ENCODE measurements around the gene DUS1L.

The DUS1L gene

DNA sequence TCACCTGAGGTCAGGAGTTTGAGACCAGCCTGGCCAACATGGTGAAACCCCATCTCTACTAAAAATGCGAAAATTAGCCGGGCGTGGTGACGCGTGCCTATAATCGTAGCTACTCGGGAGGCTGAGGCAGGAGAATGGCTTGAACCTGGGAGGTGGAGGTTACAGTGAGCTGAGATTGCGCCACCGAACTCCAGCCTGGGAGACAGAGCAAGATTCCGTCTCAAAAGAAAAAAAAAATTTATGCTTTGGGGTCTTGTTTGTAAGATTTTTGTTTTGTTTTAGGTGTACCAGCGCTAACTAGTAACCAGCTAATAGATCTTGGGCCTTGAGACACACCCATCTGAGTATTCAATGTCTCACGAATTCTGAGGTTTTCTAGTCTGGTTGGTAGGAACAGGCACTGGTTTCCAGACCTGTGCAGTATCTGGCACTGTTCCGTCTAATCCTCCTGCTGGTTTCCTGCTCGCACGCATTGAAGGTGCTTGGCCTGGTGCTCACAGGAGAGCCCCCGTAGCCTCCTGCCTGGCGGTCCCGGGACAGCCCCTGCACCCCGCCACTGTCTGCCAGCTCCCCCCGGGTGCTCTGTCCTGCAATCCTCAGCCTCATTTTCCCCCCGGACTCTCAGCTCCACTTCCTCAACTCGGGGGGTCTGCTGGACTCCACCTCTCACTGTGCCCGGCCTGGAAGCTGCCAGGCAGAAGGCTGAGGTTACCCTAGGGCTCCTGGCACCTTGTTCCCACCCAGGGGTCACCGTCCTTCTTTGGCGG, 10.6 kb upstream of the DUS1L start:
- no peak for DNase-seq

DNA sequence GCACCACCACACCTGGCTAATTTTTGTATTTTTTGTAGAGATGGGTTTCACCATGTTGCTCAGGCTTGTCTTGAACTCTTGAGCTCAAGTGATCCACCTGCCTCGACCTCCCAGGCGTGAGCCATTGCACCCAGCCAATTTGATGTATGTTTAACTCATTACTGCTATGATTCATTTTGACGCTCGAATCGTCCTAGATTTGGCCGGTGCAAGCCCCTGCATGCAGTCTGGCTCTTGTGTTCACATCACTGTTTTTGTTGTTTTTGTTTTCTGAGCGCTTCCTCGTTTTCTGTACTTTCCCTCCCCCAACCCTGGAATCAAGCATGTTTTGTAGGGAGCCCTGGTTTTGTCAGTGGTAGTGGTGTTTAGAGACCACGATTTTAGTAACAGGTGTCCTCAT, 7.8 kb upstream of the DUS1L start:
- no peak for DNase-seq

DNA sequence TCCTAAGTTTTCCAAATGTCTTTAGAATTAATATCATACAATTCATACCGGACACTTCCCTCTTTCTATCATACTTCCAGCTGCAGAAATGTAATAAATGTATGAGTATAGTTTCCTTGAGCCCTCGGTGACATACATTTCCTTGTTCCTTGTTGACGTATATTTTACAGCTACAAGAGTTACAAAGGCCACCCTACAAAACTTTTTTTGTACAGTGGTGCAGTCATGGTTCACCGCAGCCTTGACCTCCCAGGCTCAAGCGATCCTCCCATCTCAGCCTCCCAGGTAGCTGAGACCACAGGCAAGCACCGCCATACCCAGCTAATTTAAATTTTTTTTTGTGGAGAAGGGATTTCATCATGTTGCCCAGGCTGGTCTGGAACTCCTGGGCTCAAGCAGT, 7.2 kb upstream of the DUS1L start:
- DNase-seq = no peak

DNA sequence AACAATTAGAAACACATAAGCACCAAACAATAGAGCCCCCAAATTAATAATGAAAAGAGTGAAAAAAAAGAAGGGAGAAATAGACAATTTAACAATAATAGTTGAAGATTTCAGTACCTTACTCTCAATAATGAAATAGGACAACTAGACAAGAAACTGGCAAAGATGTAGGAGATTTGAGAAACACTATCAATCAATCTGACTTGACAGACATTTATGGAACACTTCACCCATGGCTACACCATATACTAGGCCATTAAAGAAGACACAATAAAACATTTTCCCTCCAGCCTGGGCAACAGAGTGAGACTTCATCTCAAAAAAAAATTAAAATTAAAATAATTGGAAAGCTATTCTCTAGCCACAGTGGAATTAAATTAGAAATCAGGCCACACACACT, 5.0 kb upstream of the DUS1L start:
- no peak for DNase-seq

DNA sequence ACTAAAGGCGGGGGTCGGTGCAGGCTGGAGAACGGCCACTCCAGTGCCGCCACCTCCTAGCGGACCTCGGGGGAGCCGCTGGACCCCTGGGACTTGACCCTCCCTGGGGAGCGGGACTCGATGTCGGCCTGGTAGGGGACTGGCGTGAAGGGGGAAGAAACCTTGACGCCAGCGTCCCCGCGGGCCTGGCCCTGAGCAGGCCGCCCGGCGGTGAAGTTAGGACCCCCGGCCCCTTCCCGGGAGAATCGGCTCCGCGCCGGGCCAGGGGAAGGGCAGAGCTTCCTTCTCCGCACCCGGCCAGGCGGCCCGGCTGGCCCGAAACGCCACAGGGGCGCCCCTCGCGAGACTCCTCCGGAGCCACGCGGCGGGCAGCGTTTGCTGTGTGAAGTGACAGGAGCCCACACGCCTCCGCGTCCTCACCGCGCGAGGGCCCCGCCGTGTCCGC, 389 bp downstream of the DUS1L start:
- no peak for DNase-seq

DNA sequence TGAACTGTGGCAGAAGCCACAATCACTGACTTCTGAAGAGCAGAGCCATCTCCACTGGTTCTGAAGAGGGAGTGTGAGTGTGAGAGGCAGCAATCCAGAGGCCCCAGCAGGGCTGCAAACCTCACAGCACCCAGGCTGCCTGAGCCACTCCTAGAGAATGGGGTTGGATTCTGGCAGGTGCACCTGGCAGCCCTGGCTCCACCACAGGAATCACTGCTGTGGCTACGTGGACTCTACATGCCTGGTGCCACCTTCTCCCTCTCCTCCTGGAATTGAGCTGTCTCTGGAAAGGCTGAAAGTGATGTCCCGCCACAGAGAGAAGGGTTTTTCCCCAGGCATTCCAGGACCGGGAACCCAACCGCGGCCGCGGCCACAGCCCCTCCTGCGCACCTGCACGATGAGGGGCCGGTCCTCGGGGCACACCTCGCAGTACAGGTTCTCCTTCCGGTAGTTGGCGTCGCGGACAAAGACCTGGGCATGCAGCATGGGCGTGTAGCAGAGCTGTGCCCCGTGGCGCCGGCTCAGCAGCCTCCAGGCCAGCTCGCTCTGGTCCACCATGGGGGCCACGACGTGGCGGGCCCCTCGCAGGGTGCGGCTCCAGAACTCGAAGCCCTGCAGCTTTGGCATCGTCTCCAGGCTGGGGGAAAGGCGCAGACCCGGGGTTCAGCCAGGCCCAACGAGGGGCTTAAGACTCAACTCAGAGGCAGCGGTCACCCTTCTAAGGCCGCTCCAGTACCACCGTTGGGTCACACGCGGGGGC, 991 bp downstream of the DUS1L start:
- DNase-seq = no peak

DNA sequence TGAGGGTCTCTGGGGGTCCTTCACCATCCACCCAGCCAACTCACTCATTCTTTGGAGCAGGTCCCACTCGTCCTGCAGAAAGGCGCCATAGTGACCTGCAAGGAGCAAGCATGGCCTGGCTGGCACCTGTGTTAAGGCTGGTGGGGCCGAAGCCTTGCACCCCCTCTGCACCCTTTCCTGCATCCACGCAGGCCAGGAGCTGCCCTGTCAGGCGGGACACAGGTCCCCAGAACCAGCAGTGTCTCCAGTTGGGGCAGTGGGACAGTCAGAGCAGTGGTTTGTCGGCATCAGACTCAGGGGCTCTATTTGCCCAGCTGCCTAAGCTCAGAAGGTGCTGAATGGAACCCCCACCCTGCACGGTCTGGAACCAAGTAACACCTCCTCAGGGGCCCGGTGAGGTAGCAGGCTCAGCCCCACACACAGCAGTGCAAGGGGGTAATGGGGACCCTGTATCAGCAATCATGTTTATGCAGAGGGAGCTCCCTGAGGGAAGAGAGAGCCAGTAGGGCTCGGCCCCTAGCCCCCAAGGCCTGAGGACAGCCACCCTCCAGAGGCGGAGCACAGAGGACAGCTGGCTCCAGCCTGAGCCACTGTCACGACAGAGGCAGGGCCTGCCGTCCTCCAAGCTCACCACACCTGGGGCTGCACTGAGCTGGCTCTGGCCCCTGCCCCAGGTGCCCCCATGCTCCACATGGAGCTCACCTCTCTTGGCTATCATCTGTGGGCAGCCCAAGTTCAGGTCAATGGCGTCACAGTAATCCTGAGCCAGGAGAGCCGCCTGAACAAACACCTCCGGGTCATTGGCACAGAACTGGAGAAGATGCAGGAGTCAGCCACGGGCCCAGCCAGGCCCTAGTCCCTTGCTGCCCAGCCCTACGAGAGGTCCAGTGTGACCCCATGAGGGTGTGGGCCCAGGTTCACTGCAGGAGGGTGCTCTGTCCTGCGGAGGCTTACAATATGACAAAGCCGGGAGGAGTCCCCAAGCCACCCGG, 1.9 kb downstream of the DUS1L start:
- no peak for DNase-seq

DNA sequence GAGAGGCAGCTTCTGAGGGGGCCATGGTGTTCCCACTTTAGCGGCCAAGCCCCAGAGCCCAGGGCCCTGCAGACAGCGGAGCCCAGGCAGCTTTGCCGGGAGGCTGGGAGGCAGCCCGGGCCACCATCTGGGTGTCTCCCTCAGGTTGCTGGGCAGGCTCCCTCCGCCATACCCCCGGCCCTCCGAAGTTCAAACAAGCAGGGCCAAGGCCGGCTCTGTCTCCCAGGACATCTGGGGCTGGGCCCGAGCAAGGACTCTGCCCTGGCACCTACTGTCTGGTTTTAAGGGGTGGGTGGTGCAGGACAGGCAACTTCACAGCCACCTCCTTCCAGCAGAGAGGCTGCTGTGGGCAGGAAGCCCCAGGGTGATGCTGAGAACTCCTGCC, 2.6 kb downstream of the DUS1L start:
- no peak for DNase-seq

DNA sequence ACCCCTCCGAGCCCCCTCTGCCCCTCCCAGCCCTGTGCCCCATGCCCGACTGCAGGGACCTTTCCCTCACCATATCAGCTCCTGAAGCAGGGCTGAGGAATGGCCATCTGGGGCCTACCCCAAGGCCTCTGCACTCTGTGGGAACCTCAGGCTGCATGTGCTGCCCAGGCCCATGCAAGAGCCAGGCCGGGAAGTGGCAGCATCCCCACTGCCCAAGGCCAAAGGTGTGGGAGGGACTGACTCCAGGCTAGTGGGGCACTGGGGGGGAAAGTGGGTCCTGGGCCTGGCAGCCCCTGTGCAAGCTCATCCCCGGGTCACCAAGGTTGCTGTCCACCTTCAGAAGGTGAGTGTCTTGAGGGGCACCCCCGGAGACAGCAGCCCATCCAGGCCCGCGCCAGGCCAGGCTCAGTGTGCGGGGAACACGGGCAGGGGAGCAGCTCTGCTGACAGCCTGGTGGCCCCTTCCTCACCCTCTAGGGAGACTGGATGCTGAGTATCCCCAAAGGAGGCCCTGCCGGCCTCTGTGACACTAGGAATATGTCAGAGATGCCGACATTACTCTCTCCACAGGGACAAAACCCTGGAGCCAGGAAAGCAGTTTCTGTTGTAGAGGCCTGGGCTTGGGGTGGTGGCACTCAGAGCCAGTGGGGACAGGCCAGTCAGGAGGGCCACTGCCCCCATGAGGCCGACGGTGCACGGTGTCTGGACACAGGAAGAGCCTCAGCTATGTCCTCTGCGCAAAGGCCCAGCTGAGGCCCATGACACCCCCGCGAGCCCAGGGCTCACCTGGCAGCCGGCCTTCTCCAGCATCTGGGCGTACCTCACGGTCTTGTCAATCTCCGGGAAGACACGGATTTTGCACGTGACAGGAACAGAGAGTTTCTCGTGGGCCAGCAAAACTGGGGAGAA, 3.3 kb downstream of the DUS1L start:
- no peak for DNase-seq

DNA sequence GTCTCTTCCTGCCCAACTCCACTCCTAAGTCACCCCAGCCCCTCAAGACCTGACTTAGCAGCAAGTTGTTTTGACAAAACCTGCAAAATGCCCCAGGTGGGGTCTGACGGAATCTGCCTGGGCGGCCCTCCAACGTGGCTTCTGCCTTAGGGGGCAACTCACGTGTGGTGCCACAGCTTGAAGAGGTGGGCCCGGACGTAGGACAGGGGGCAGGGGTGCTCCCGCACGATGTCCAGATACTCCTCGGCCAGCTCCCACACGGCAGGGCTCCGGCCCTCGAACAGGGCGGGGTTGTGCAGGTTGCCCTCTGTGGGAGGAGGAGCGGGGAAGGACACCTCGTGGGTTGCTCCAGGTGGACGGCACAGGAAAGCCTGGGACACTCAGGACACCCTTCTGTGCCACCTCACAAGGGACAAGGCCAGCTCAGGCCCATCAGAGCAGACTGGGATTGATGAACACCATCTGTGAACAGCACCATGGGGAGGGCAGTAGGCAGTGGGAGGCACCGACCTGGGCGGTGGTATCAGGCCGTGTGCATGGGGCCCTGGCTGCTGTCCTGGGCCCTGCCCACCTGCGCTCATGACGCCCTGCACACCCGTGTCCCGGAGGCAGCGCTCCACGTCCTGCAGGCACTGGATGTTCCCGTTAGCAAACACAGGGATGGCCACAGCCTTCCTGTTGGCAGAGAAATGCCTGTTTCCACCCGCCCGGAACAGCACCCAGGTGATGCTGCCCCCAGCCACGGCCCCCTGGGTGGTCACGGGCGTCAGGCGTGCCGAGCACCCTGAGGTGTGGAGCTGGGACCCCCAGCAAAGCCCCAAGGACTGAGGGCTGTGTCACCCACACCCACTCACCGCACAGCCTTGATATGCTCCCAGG, 4.3 kb downstream of the DUS1L start:
- no peak for DNase-seq

DNA sequence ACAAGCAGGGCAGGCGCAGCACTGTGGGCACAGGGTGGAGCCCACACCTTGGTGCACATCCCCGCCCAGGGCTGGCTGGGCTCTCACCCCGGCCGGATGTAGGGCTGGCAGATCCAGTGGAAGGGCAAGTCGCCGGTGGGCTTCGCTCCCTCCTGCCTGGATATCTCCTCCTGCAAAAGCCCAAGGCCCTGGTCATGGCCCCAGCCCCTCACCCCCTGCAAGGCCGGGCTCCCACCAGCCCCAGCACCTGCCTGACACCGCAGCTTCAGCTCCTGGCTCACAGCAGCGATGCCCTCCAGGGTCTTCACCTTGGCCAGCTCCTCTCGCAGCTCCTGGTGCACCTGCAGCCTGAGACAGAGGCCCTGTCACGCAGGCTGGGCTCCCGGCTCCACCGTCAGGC, 5.0 kb downstream of the DUS1L start:
- no peak for DNase-seq

DNA sequence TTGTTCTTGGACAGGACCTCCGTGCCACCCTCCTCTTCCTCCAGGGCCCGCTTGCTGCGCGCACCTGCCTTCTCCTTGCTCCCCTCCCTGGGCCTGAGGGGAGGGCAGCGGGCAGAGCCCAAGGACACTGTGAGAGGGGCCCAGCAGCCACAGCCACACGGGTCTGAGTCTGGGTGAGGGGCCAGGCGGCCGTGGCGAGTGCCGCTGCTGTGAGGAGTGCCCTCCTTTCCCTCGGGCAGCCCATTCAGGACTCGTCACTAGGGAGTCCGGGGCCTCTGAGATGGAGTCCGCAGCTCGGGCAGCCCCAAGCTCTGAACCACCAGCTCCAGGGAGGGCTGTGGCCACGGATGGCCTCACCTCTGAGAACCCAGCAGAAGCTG, 5.6 kb downstream of the DUS1L start:
- no peak for DNase-seq

DNA sequence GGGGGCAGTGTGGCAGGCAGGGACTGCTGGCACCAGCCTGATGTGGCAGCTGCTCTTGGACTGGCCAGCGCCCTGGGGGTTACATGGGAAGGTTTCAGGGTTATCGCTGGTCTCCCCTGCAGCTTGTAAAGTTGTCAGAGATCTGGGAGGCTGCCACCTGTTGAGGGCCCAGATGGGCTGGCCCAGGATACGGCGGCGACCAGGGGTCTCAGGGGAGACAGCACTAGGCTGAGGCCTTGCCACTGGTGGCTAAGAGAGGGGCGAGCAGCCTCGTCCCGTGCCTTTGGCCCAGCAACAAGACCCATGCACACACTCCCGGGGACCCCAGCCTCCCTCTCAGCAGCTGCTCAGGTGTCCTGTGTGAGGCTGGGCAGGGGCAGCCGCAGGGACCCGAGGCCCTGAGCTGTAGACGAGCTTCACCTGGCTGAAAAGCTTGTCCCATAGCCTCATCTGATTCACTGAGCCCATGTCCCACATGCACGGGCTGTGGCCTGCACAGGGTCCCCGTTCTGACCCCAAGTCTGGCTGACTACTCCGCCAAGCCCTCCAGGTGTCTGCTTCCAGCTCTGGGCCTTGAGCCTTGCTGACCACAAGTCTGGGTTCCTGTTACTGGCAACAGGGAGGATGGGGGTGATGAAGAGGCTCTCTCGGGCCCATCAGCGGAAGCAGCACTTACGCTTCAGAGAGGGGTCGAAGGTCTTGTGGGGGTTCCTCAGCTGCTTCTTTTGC, 6.2 kb downstream of the DUS1L start:
- no peak for DNase-seq

DNA sequence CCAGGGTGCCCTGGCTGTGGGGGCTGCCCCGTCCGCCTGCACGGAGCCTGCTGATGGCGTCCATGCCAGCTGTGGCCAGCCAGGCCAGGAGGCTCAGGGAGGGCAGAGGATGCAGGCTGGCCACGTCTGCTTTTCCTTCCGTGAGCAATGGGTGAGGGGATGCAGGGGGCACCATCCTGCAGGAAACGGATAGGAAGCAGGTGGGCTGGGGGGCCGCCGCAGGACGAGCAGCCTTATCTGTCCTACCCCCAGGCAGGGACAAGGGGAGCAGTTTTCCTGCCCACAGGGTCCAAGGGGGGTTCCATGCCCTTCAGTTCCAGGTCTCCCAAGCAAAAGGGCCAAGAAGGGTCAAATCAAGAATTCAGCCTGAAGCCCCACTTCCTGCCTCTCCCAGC, 6.8 kb downstream of the DUS1L start:
- no peak for DNase-seq

DNA sequence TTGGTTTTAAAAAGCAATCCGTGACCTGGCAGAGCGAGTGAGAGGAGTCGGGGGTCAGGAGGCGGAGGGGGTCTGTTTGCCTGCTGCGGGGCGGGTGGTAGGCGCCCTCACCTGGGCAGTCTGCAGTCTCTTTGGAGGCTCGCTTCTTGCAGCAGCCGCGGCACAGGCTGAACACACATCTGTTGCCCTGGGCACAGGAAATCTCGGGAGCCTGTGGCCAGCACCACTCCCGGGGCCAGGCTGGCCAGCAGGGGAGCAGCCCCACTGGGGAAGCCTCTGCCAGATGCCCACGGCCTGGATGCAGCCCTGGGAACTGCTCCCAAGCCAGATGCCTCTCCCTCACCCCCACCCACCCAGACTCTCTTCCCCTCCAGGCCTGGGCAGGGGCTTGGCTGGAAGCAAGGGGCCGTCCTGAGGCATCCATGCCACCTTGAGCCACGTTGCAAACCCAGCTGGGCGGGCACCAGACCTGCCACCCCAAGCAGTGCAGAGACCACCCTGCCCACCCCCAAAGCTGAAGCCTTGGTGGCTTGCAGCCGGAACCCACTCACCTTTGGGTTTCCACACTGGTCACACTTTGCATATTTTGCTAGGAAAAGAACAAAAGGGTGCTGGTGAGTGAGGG, 7.3 kb downstream of the DUS1L start:
- no peak for DNase-seq

DNA sequence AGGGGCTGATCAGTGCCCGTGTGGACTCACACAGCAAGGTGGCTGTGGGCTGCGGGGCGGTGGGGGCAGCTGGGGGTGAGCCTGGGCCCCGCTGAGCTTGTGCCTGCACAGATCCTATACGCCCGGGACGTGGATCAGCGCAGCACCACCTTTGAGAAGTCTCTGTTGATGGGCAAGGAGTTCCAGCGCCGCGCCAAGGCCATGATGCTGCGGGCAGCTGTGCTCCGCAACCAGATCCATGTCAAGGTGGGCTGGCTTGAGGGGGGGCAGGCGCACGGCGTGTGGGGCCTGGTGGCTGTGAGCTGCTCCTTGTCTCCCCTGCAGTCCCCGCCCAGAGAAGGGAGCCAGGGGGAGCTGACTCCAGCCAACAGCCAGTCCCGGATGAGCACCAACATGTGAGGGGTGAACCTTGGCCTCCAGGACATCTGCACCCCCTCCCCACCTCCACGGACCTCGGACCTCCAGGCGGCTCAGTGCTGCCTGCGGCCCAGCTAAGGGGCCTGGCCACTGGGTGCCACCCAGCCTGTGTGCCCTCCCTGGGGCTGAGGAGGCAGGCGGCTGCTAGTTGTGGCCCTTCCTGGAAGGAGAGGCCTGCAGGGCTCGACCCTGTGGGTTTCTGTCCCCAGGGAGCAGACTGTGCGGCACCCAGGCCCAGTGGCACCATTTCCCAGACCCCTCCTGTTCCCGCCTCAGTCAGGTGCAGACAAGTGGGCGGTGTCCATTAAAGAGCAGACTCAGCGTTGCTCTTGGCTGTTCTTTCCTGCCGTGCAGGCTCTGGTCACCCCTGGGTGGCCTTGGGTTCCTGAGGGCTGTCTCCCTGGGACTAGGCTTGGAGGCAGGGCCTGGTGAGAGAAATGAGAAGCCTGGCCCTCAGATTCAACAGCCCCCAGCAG, 8.6 kb downstream of the DUS1L start:
- peak; percentile 1 for DNase-seq

DNA sequence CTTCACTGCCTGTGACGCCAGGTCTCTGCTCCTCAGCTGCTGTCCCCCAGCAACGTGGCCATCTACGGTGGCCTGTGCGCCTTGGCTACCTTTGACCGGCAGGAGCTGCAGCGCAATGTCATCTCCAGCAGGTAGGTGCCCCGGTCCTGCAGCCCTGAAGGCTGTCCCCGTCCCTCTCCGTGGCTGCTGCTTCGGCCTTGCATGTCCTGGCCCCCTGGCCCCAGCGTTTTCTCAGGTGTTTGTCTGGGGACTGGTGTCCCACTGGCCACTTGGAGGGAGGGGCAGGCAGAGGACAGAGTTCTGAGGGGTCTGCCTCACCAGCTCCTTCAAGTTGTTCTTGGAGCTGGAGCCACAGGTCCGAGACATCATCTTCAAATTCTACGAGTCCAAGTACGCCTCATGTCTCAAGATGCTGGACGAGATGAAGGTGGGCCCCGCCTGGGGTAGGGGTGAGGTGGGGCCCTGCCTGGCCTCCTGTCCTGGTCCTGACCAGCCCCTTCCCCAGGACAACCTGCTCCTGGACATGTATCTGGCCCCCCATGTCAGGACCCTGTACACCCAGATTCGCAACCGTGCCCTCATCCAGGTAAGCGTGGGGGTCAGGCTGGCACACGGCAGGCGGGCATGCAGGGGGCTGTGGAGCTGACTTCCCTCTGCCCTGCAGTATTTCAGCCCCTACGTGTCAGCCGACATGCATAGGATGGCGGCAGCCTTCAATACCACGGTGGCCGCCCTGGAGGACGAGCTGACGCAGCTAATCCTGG, 9.5 kb downstream of the DUS1L start:
- DNase-seq = no peak
